Right lobe of liver (tissue), 4 donors: ENCODE measurements around the gene PSEN1.

Source experiments
- CTCF ChIP-seq, 4 donors: fragments of 200-600 bp in 3 of 4; fragments of 450-650 bp in 1 of 4; IDR thresholded peaks; one replicate each; pipeline versions ENCODE4 v1.5.1 to v1.8.0; 2016 to 2022; ENCODE audit warnings: antibody characterized with exemption in 4 of 4, mild to moderate bottlenecking in 2 of 4
- POLR2A ChIP-seq: fragments of 450-650 bp; IDR thresholded peaks from one replicate; pipeline ENCODE4 v1.6.1; 2017; ENCODE audit warnings: antibody characterized with exemption, mild to moderate bottlenecking
- donor health status: DM: no; HTN: no; CAD: no.
- donor health status: DM: no; HTN: no; CAD: no.
- donor health status: DM: no; HTN: yes; CAD: no.

- no peak for TF ChIP-seq CTCF (IDR thresholded peaks at IDR 0.05)
- TF ChIP-seq POLR2A = no peak
Observed at GRCh38 chr14:73235531-73236155, 99.3 kb downstream of the PSEN1 start.
